Measurements from ENCODE around the gene LAMC3.
"Not testable (repeated sequence)": the region's sequence is repeated elsewhere in the genome, so short reads cannot be mapped to it uniquely, and the experiment has no call there.

LAMC3 gene

DNA sequence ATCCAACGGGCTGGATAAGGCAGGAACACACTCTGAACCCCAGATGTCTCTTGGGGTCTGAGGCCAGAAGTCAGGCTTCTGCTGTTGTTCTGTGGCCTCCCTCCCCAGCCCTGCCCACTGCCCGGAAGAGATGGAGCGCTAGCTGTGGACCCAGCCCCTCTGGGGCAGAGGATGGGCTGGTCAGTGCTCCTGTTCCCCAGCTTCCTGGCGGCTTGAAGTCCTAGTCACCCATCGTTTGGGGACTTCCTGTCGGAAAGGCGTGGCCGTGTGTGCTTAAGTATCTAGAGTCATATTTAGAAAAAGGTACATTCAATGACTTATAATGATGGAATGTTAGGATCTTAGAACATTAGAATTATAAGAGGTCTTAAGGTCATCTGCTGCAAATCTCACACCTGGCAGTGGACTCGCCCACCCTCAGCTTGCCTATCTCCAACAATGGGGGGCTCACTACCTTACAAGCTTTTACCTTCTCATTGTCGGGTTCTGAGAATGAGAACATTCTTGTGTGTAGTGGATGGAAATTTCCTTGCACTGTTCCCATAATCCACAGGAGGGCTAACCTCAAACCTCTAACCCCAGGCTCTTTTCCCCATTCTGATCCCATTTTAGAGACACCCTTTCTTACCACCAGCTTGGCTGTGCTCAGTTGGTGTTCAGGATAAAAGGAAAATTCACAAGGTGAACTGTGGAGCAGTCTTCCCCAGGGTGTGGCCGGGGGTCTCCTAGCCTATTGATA lies 74.0 kb downstream of the LAMC3 start:
- no peak for DNase-seq

DNA sequence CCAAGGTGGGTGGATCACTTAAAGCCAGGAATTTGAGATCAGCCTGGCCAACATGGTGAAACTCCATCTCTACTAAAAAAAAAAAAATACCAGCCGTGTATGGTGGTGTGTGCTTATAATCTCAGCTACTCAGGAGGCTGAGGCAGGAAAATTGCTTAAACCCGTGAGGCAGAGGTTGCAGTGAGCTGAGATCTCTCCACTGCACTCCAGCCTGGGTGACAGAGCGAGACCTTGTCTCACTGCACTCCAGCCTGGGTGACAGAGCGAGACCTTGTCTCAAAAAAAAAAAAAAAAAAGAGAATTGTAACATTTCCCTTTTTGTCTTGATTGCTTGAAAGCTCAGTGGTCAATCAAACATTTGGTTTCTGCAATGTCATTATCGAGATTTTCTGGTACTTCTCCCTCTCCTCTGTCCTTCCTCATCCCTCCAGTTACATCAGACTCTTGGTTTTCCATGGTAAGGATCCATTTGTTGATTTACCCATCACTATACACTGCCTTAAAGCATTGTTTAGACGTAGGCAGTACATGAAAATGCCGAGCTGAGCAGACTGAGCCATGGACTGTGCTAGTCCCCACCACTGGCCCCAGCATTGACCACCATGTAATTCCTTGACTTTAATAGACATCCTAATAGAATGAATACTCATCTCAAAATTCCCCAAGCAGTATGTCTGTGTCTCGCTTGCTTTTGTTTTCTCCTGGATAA lies 75.8 kb downstream of the LAMC3 start:
- no peak for DNase-seq

DNA sequence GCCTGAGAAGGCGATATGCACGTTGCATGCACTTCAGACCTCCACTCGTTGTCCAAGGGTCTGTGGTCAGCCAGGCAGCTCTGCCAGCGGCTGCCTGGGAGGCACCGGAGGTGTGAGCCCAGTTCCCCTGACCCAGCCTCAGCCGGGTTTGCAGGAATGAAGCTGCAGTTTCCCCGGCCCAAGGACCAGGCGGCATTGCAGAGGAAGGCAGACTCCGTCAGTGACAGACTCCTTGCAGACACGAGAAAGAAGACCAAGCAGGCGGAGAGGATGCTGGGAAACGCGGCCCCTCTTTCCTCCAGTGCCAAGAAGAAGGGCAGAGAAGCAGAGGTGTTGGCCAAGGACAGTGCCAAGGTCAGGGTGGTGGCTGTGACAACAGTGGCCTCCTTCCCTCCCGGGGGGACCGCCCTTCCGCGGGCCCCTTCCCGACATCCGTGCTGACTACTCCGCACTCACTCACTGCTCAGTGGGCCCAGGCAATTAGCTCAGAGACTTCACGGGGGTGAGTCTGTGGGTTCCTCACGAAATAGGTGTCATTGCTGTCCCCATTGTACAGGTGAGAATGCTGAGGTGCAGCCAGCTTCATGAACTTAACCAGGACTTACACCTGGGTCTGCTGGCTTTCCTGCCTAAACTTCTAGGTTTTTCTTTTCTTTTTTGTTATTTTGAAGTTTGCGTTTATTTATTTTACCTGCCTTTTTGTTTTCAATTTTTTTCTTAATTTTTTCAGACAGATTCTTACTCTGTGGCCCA lies 76.6 kb downstream of the LAMC3 start:
- no peak for DNase-seq

DNA sequence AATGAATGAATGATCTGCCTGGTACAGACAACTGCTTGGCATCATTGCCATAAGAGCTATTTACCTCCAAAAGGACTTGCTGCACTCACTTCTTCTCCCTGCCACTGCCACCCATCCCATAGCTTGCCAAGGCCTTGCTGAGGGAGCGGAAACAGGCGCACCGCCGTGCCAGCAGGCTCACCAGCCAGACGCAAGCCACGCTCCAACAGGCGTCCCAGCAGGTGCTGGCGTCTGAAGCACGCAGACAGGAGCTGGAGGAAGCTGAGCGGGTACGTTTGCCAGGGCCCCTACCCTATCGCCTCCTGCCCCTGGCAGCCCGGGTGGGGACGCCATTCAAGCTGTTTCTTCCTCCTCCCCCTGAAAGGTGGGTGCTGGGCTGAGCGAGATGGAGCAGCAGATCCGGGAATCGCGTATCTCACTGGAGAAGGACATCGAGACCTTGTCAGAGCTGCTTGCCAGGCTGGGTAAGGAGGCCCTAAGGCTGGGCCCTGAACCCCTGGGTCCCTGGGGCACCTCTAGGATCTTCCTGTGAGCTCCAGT lies 78.5 kb downstream of the LAMC3 start:
- DNase-seq, result no peak

DNA sequence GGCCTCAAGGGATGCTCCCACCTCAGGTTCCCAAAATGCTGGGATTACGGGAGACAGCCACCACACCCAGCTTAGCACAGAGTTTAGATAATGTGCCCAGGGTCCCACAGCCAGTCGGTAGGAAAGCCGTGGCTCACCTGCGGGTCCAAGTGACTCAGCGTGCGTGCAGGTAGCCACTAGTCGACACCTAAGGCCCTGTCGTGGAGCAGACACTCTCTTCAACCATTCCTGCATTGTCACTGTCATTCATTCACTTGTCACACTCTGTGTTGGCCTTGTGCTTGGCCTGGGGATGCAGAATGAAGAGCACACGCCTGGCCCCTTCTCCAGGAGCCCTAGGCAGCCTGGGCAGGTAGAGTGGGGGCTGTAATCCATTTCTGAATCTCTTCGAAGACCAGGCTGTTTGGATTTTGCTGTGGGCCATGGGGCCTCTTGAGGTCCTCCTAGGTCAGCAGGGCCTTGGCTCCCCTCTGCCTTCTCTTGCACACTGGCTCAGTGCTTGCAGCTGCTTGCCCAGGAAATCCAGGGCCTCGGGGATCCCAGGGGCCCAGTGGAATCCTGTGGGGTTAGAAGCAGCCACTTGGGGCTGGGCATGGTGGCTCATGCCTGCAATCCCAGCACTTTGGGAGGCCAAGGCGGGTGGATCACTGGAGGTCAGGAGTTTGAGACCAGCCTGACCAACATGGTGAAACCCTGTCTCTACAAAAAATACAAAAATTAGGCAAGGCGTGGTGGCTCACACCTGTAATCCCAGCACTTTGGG lies 81.2 kb downstream of the LAMC3 start:
- no peak for DNase-seq

DNA sequence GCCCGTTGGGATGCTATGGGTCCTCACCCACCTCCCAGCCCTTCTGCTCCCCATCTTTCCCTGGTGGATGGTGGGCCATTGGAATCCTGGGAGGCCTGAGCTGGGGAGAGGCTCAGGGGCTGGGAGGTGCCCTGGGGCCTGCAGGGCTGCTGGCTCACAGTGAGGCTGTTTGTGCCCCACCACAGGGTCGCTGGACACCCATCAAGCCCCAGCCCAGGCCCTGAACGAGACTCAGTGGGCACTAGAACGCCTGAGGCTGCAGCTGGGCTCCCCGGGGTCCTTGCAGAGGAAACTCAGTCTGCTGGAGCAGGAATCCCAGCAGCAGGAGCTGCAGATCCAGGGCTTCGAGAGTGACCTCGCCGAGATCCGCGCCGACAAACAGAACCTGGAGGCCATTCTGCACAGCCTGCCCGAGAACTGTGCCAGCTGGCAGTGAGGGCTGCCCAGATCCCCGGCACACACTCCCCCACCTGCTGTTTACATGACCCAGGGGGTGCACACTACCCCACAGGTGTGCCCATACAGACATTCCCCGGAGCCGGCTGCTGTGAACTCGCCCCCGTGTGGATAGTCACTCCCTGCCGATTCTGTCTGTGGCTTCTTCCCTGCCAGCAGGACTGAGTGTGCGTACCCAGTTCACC lies 82.5 kb downstream of the LAMC3 start:
- no peak for DNase-seq

DNA sequence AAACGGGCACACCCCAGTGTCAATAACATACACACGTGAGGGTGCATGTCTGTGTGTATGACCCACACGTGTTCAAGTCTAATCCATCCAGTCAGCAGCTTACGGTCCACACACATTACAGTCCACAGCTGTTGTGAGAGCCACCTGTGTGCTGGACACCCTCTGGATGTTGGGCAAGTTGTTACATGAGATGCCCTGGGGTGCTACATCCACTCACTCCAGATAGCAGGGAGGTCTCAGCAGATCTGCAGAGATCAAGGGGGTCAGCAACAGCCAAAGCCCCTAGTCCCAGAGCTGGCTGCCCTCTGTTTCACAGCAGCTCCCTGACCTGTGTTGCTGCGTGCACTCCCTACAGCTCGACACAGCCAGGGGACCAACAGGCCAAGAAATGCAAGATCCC lies 83.1 kb downstream of the LAMC3 start:
- no peak for DNase-seq

DNA sequence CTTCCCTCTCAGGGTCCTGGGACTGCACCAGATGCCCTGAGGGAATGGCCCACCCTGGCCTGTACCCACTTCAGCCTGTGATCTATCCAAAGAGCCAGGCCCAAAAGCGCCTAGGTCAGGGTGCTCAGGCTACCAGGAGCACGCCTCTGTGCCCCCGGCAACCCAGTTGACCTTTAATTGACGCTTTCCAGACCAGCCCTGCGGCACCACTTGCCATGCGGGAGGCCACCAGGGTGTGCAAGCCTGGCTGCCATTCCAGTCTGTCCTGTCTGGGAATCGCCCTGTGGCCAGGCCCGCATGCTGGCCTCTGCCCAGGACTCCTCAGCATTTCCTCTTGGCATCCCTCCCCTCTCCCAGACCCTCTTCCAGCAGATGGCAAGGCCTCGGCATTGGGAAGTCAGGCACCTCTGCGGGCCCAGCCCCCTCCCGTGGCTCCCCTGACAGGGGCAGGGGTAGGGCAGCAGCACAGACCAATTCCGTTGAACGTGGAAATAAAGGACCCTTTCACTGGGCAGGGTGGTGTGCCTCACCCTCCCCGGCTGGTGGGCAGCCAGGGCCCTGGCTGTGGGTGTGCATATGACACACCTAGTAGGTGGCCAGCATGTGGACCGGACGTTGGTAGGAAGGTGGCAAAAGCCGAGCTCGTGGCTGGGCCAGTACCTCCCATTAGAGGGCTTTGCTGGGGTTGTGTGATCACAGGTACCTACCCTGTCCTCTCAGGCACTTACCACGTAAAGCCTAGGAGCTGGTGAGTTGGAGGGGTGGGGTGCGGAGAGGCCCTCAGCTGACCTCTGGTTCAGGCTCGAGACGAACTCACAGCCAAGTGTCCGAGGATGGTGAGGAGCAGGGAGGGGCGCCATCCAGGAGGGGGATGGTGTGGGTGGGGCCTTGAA lies 83.8 kb downstream of the LAMC3 start:
- DNase-seq, result no peak

DNA sequence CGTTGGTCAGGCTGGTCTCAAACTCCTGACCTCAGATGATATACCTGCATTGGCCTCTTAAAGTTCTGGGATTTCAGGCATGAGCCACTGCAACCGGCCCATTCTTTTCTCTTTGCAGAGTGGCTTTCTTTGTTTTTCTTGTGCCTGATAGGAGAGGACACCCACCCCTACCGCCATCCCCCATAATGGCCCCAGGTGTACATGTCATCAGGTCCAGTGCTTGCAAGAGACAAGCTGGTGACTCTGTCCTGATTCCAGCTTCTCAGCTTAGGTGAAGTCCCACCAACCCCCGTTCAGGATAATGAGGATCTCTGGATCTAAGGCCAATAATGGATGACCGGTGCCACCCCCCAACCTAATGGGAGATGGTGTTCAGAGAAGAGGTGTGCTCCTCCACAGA lies 85.0 kb downstream of the LAMC3 start:
- no peak for DNase-seq

DNA sequence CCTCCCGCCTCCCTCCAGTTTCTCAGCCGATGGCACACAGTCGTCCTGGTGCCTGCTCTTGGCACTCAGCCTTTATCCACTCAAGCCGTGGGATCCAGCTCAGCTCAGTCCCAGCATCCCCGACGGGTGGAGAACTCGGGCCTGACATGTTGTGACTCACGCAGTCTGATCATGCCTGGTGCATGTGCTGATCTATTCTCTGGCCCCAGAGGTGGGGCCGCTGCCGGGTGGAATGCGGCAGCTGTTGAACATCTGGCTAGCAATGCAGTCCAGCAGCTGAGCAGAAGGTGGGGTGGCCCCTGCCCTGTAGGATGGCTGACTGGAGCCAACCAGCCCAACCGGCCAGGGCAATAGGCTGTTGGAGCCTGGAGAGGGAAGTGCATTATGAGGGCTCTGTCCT lies 85.6 kb downstream of the LAMC3 start:
- DNase-seq, result no peak

DNA sequence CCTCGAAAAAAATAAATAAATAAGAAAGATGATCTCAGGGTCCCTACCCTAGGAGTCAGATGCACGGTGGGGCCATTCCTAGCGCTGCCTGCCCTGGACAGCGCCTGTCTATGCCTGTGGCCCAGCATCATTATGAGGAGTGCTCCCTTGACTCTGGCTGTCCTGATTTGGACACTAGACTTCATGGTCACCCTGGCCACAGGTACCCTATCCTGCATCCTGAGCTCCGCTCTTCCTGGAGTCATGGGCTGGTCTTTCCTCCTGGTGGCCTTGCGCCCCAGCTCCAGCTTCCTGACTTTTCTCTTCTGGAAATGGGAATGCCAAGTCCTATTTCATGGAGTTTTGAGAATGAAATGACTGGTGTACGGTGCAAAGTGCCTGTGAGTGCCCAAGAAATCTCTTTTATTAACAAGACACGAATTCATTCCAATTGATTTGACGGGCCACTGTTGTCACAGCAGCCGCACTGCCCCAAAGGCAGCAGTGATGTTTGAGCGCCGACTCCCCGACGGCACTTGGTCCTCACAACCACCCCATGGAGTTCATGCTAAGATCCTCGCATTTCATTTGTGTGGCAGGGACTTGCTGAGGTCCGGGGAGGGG lies 86.8 kb downstream of the LAMC3 start:
- no peak for DNase-seq

DNA sequence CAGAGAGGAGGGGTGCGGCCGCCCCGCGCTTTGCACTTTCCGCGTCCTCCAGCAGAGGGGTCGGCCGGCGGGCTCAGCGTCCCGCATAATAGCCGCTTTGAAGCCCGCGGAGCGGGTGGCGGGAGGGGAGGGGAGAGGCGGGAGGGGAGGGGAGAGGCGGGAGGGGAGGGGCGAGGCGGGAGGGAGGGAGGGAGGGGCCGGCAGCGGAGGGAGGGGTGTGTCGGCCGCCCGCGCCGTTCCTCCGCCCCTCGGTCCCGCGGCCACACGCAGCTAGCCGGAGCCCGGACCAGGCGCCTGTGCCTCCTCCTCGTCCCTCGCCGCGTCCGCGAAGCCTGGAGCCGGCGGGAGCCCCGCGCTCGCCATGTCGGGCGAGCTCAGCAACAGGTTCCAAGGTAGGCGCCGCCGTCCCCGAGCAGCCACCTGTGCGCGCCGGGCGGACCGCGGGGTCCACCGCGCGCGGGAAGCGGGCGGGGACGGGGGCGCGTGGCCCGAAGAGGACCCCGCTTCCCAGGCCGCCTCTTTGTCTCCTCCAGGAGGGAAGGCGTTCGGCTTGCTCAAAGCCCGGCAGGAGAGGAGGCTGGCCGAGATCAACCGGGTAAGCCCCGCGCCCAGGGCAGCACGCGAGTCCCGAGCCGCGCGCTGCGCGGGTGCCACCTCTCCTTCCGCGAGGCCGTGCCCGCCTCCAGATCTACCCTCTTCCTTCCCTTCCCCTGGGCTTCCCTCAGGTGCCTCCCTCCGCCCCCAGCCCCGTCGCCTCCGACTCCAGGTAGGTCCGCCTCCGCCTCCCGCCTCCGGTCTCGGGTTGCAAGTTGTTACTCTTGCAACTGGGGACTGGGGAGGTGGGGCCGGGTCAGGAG lies 87.5 kb downstream of the LAMC3 start, which contains the start of gene AIF1L:
Gene AIF1L (plus strand): TSS at position 263 of the 857 bp plus-strand sequence. CDS start 99 bp downstream, at position 362.
- DNase-seq, result peak in 1 of 2 donors; percentile 41

DNA sequence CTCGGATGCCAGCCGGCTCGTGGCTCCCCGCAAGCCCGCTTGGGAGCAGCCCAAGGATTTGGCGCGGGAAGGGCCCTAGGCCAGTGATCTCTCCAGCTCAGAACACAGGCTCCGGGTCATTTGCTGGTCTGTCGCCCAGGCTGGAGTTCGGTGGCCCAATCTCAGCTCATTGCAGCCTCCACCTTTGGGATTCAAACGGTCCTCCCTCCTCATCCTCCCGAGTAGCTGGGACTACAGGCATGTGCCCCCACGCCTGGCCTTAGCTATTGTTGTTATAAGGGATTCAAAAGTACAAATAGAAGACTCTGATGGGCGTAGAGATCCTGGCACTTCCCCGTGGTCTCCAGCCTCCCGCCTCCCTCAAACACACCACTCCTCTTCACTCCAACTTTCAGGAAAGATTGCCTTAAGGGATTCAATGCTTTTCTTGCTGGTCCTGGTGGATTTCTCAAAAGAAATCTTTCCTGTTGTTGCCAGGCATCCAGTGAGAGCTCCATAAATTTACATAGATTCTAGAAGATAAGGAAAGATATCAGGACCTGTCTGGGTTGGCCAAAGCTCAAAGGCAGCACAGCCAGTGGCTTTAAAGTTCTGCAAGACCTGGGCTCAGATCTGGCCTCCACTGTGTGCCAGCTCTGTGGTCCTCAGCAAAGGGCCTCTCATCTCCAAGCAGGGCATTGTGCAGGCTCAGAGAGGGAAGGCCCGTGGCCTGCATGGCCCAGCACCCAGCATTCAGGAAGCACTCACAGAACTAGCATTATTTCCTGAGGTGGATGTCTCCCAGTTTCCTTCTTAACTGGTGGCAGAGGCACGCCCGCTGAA lies 88.4 kb downstream of the LAMC3 start:
- DNase-seq, result no peak

DNA sequence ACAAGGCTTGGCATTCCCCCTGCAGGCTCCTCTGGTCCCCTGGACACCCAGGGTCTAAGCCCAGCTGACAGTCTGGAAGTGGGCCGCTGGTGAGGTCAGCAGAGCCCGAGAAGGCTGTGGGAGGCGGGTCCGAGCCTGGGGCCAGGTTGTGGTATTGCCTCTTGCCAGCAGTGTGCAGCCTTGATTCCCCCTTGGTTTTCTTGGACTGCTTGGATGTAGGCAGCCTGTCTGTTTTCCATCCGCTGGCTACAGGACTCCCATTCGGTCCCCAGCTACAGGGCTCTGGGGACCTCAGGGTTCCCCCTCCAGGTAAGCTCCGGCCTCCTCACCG lies 88.9 kb downstream of the LAMC3 start:
- no peak for DNase-seq

DNA sequence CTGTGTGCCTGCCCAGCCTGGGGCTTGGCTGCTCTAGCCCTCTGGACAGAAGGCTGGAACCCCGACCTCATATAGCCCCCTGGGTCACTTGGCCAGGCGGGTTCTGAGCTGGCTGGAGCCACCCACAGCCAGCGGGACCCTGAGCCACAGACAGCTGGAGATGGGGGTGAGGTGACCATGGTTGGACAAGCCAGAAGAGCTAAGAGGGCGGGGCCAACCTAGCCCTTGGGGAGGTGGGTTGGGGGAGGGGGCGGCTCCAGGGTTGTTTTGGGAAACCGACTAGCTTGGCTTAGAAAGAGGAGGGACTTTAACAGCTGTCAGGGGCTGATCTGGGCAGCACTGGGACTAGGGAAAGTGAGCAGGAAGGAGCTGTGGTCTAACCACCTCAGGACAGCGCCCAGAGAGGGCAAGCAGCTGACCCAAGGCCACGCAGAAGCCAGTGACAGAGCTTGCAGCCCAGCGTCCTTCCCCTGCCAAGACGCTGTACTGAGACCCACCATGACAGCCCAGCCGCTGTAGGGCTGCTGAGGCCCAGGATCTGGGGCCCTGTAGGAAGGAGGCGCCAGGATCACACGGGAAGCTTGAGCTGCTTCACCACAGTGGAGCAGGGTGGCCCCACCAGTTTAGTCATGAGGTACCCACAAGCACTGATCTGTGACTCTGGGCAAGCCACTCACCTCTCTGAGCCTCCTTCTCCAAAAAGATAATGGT lies 89.6 kb downstream of the LAMC3 start:
- no peak for DNase-seq

DNA sequence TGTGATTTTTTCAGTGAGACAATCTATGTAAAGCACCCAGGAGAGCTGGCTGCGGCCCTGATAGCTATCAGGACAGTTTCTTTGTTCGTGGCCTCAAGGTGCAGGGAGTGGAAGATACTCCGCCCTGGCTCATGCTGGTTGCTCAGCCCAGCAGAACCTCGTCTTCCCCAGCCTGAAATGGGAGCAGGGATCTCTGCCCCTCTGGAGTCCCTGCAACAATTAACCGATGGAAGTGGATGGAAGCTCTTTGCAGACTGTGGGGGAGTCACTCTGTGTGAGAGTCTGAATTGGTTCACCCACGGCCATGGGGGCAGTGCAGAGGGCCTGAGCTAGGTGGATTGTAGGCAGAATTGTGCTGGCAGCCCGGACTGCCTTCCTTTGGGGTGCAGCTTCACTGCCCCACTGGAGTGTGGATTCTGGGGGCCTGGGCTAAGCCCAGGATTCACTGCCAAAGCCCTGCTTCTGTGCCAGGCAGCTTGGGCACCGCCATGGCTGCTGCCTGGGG lies 90.2 kb downstream of the LAMC3 start:
- DNase-seq, result no peak

DNA sequence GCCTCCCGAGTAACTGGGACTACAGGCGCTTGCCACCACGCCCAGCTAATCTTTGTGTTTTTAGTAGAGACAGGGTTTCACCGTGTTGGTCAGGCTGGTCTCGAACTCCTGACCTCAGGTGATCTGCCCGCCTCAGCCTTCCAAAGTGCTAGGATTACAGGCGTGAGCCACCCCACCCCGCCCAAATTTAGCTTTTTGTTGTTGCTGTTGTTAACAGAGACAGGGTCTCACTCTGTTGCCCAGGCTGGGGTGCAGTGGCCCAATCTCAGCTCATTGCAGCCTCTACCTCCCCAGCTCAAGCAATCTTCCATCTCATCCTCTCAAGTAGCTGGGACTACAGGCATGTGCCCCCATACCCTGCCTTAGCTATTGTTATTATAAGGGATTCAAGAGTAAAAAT lies 90.9 kb downstream of the LAMC3 start:
- DNase-seq, result not testable (repeated sequence)

DNA sequence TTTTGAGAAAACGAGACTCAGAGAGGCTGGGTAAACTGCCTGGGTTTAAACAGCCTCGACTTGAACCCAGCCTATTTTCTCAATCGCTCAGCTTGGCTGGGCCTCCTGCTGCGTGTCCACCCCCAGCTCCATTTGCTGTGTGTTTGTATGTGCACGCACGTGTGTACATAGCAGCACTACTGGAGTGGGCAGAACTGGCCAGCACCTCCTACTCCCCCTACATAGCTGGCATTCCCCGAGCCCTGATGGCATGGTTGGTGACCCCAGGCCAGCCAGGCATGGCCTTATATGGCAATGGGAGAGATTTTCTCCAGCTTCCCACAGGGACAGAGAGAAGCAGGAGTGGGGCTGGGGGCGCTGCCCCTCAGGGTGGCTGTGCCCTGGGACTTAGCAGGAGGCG lies 91.5 kb downstream of the LAMC3 start:
- no peak for DNase-seq

All from bone marrow (tissue), 2 donors.